A673 (cell line): ENCODE results near the gene UACA. TPM values are rescaled to one million over a fixed set of nuclear protein-coding genes. Genes with fewer than 3 reads are reported as not detected.

Experiments
- BruUV-seq: library from RNA; stranded (reverse); fragments of 400-500 nt; replicated peaks from 2 replicates; lab custom pipeline; 2021; lab: Mats Ljungman, UMichigan
- CTCF ChIA-PET: fragments of 300-600 bp; sonication (Branson Sonifier 250); formaldehyde crosslinking; loops from one replicate; lab custom pipeline; 2022; ENCODE audit warnings: antibody characterized with exemption; lab: Charles Lee
- POLR2A ChIA-PET: fragments of 300-600 bp; sonication (Branson Sonifier 250); formaldehyde crosslinking; loops from one replicate; lab custom pipeline; 2022; ENCODE audit warnings: antibody characterized with exemption; ENCODE audit not compliant: low non-redundant PET; lab: Charles Lee
- DNase-seq: peaks from one replicate; pipeline ENCODE4 v3.0.0-alpha.2; 2015; ENCODE audit warnings: low spot score
- H3K27ac ChIP-seq: fragments of 200-600 bp; sonication (generic); 2 replicates; pipeline ENCODE4 v1.5.1; 2016; ENCODE audit warnings: mixed run types, low read depth, mild to moderate bottlenecking, mixed read lengths, antibody characterized with exemption, low read length; ENCODE audit not compliant: poor library complexity, severe bottlenecking
- H3K27me3 ChIP-seq: fragments of 200-600 bp; sonication (generic); replicated peaks from 2 replicates; pipeline ENCODE4 v1.6.1; 2017; ENCODE audit warnings: mixed run types, low read depth, mild to moderate bottlenecking, mixed read lengths, antibody characterized with exemption, low read length; ENCODE audit not compliant: insufficient read depth, poor library complexity
- H3K36me3 ChIP-seq: fragments of 200-600 bp; sonication (generic); 2 replicates; pipeline ENCODE4 v1.6.1; 2016; ENCODE audit warnings: mixed run types, mild to moderate bottlenecking, mixed read lengths, antibody characterized with exemption, low read length; ENCODE audit not compliant: insufficient read depth, poor library complexity, severe bottlenecking
- H3K4me1 ChIP-seq: fragments of 200-600 bp; sonication (generic); 2 replicates; pipeline ENCODE4 v1.6.1; 2017; ENCODE audit warnings: mixed run types, mild to moderate bottlenecking, mixed read lengths, antibody characterized with exemption, low read length; ENCODE audit not compliant: insufficient read depth, poor library complexity, severe bottlenecking
- H3K4me3 ChIP-seq: fragments of 200-600 bp; sonication (generic); 2 replicates; pipeline ENCODE4 v1.5.1; 2016; ENCODE audit warnings: low read depth, mixed run types, mild to moderate bottlenecking, mixed read lengths, low read length; ENCODE audit not compliant: poor library complexity, severe bottlenecking
- H3K9me3 ChIP-seq: fragments of 200-600 bp; sonication (generic); 2 replicates; pipeline ENCODE4 v1.6.1; 2016; ENCODE audit warnings: mixed run types, low read depth, mild to moderate bottlenecking, mixed read lengths, antibody characterized with exemption, low read length; ENCODE audit not compliant: poor library complexity, severe bottlenecking
- EZH2 ChIP-seq: fragments of 200-600 bp; sonication (generic); IDR thresholded peaks from 2 replicates; pipeline ENCODE4 v1.6.1; 2017; ENCODE audit warnings: borderline replicate concordance, low read depth, mild to moderate bottlenecking, mixed read lengths, antibody characterized with exemption, low read length; ENCODE audit not compliant: poor library complexity, severe bottlenecking
- intact Hi-C: fragments of 100-400 bp; cut with micrococcal nuclease; formaldehyde crosslinking; loops from one replicate; pipeline ENCODE4 v1.10.0; 2022; ENCODE audit not compliant: unreplicated experiment
- total RNA-seq: library from RNA; stranded (reverse); gene quantifications from 2 replicates; pipeline ENCODE4 v1.2.3, GENCODE V29; 2021
- TF ChIP-seq, protein P1 (sequence below): fragments of 300-800, 200-600 bp; sonication (generic); conservative IDR thresholded peaks from 2 replicates; pipeline ENCODE4 v1.5.1; 2017; ENCODE audit warnings: low read depth, mild to moderate bottlenecking, antibody characterized with exemption, low read length, moderate library complexity, mixed read lengths

Gene UACA
- total RNA-seq, 1 experiment from 2014 or later, result 26.9 TPM

DNA sequence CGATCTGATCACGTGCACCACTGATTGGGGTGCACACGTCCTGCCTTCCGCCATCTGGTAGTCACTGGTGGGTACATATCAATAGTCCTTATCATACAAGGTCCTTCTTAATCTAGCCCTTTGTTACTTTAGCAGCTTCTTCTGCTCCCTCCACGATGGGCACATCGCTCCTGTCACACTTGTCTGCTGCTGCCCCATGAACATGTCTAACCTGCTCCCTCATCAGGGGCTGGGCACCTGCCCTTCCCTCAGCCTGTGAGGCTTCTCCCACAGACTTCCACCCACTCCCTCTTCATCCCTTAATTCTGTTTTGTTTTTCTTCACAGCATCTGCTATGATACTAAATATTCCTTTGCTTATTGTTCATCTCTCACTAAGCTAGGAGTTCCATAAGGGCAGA is 82.5 kb downstream of the UACA start:
- no peaks in the 10 kb centered on the region for H3K4me1 ChIP-seq
- H3K27me3 ChIP-seq, result no peaks in the 10 kb centered on the region
- DNase-seq, result no peak
- POLR2A ChIA-PET, result no interaction called here
- H3K36me3 ChIP-seq, result no peaks in the 10 kb centered on the region
- CTCF ChIA-PET, result interaction anchor here (0.5 to 2.7 kb wide), 4 partner anchors 42 to 754 kb away, joined by 3 to 27 read pairs (median 8); no protein-coding TSS in a partner anchor
- intact Hi-C loops, result loop anchor here (2.0 kb wide), 1 partner anchor 132 kb away; no protein-coding TSS in a partner anchor
- BruUV-seq, result no TSS peak
- TF ChIP-seq, protein P1, sequence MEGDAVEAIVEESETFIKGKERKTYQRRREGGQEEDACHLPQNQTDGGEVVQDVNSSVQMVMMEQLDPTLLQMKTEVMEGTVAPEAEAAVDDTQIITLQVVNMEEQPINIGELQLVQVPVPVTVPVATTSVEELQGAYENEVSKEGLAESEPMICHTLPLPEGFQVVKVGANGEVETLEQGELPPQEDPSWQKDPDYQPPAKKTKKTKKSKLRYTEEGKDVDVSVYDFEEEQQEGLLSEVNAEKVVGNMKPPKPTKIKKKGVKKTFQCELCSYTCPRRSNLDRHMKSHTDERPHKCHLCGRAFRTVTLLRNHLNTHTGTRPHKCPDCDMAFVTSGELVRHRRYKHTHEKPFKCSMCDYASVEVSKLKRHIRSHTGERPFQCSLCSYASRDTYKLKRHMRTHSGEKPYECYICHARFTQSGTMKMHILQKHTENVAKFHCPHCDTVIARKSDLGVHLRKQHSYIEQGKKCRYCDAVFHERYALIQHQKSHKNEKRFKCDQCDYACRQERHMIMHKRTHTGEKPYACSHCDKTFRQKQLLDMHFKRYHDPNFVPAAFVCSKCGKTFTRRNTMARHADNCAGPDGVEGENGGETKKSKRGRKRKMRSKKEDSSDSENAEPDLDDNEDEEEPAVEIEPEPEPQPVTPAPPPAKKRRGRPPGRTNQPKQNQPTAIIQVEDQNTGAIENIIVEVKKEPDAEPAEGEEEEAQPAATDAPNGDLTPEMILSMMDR, result no peak
- TF ChIP-seq EZH2, result no peak
- H3K4me3 ChIP-seq, result no peak overlapping the region
- H3K9me3 ChIP-seq, result no peaks in the 10 kb centered on the region
- H3K27ac ChIP-seq, result no peak overlapping the region

DNA sequence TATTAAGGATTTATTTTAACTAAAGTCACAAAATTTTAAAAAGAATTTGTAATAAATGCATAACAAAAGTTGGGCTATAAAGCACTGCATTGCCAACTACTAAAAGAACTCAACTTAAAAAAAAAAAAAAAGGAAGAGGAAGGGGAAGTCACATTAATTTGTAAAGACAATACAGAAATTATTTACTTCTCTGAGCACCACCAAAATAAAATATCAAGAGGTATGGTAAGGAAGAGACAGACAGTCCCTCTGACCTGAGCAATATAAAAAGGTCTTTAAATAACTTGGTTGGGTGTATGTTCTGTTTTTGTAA is 83.5 kb downstream of the UACA start:
- Histone ChIP-seq H3K9me3 (no peaks in the 10 kb centered on the region), H3K27me3 (no peaks in the 10 kb centered on the region), H3K4me1 (no peaks in the 10 kb centered on the region), H3K4me3 (no peak overlapping the region), H3K36me3 (no peaks in the 10 kb centered on the region), H3K27ac (no peak overlapping the region)
- POLR2A ChIA-PET, result interaction anchor here (0.6 kb wide), 1 partner anchor 130 kb away, joined by 10 read pairs; no protein-coding TSS in a partner anchor
- no TSS peak for BruUV-seq
- intact Hi-C loops, result loop anchor here (2.0 to 10.0 kb wide), 3 partner anchors 45 to 197 kb away; no protein-coding TSS in a partner anchor
- TF ChIP-seq EZH2, result no peak
- TF ChIP-seq, protein P1, result no peak
- CTCF ChIA-PET, result interaction anchor here (2.1 to 2.7 kb wide), 2 partner anchors 43 to 133 kb away, joined by 13 to 27 read pairs; no protein-coding TSS in a partner anchor
- DNase-seq, result no peak

DNA sequence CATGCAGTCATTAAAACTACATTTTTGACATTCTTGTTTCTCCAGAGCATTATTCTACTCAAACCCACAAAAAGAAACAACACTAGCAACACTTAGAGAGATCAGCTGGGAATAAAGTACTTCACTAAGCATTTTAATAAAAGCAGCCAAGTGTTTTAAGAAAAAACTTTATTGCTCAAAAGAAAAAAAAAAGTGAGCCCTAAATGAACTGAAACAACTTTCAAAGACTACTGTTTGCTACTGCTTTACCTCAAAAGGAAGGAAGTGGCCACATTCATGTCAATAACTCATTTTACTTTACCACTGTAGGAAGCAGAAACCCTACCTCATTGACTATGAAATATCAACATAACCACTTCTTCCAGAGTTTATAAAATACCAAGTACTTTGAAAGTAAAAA is 91.3 kb downstream of the UACA start:
- intact Hi-C loops, result loop anchor here (10.0 kb wide), 1 partner anchor 53 kb away; no protein-coding TSS in a partner anchor
- ChIA-PET CTCF (no interaction called here), POLR2A (no interaction called here)
- no peaks in the 10 kb centered on the region for H3K36me3 ChIP-seq
- H3K27ac ChIP-seq, result no peak overlapping the region
- H3K4me3 ChIP-seq, result no peak overlapping the region
- H3K4me1 ChIP-seq, result peaks cover 19% of the 10 kb centered on the region
- no peaks in the 10 kb centered on the region for H3K9me3 ChIP-seq
- TF ChIP-seq, protein P1, result no peak
- TF ChIP-seq EZH2, result no peak
- DNase-seq, result no peak
- BruUV-seq, result no TSS peak
- H3K27me3 ChIP-seq, result no peaks in the 10 kb centered on the region
